Colonic mucosa (tissue), 4 donors: ENCODE results near the gene BTRC. TPM values are rescaled to one million over a fixed set of nuclear protein-coding genes. Genes with fewer than 3 reads are reported as not detected.

ENCODE experiments used
- DNase-seq: peaks from one replicate; pipeline ENCODE4 v3.0.0-alpha.2; 2020
- H3K27ac ChIP-seq: fragments of 200-600 bp; one replicate; pipeline ENCODE4 v1.8.0; 2021
- H3K27me3 ChIP-seq: fragments of 200-600 bp; one replicate; pipeline ENCODE4 v1.8.0; 2021
- H3K36me3 ChIP-seq: fragments of 200-600 bp; one replicate; pipeline ENCODE4 v1.8.0; 2021
- H3K4me1 ChIP-seq: fragments of 200-600 bp; one replicate; pipeline ENCODE4 v1.8.0; 2021; ENCODE audit warnings: mild to moderate bottlenecking
- H3K4me3 ChIP-seq: fragments of 200-600 bp; one replicate; pipeline ENCODE4 v1.8.0; 2021
- H3K9ac ChIP-seq, 2 donors: one replicate each; pipeline ENCODE4 v1.7.0; 2013; ENCODE audit warnings: control low read depth in 2 of 2, low read depth in 2 of 2, low read length in 2 of 2
- H3K9me3 ChIP-seq: fragments of 200-600 bp; one replicate; pipeline ENCODE4 v1.8.0; 2021
- CTCF ChIP-seq: fragments of 200-600 bp; IDR thresholded peaks from one replicate; pipeline ENCODE4 v1.8.0; 2022; ENCODE audit warnings: antibody characterized with exemption, mild to moderate bottlenecking
- intact Hi-C: fragments of 100-400 bp; cut with DNase I; formaldehyde crosslinking; loops from one replicate; pipeline ENCODE4 v1.14.1; 2022
- total RNA-seq, 2 donors: library from RNA; stranded (reverse); fragmentation: NEBNext Ultra II Directional in 1 of 2; extraction: Animal tissue kit (Norgen Biotek cat#: 25700) in 1 of 2; gene quantifications; one replicate each; pipeline ENCODE4 v1.2.1, GENCODE V29; 2021
- donor health status: healthy.
- donor health status: DM: no; HTN: no; CAD: no.
- donor health status: DM: no; HTN: no; CAD: no.

The BTRC gene
- total RNA-seq, result 10 to 100 TPM in 1 of 2 donors, 1 to 10 TPM in 1; 9.9 to 10.5 TPM

- intact Hi-C loops, result no loop called here
- TF ChIP-seq CTCF, result no peak
- peak; percentile 97 for DNase-seq
- Histone ChIP-seq H3K36me3 (no peaks in the 10 kb centered on the region), H3K4me3 (peak within 1 kb of the TSS; percentile 76), H3K27ac (peak within 1 kb of the TSS; percentile 89), H3K9me3 (no peaks in the 10 kb centered on the region), H3K9ac (peak within 1 kb of the TSS; percentile 70 to 86), H3K27me3 (no peaks in the 10 kb centered on the region), H3K4me1 (no peaks in the 10 kb centered on the region)
Measured at GRCh38 chr10:101353692-101354327, at the start of gene BTRC. Gene BTRC, plus strand, starts transcription at chr10:101354165. Its CDS starts 16 bp downstream, at chr10:101354181.

- no peak for TF ChIP-seq CTCF
- intact Hi-C loops, result loop anchor here (10.0 kb wide), 1 partner anchor 140 kb away; no protein-coding TSS in a partner anchor
Measured at GRCh38 chr10:101304316-101304715, 49.6 kb upstream of the BTRC start.

GRCh38 chr10:101305320-101306241 is 48.4 kb upstream of the BTRC start:
- Histone ChIP-seq H3K27ac (no peak overlapping the region), H3K9me3 (no peaks in the 10 kb centered on the region), H3K4me1 (no peaks in the 10 kb centered on the region), H3K27me3 (peaks cover 8% of the 10 kb centered on the region), H3K36me3 (no peaks in the 10 kb centered on the region), H3K4me3 (no peak overlapping the region), H3K9ac (no peak overlapping the region)
- DNase-seq, result no peak
- TF ChIP-seq CTCF, result no peak
- intact Hi-C loops, result loop anchor here (10.0 kb wide), 1 partner anchor 139 kb away; no protein-coding TSS in a partner anchor

More at GRCh38 chr10:101304316-101304715, 49.6 kb upstream of the BTRC start:
- Histone ChIP-seq H3K9me3 (no peaks in the 10 kb centered on the region), H3K4me3 (no peak overlapping the region), H3K36me3 (no peaks in the 10 kb centered on the region), H3K27ac (no peak overlapping the region), H3K27me3 (no peaks in the 10 kb centered on the region), H3K4me1 (no peaks in the 10 kb centered on the region), H3K9ac (no peak overlapping the region)
- DNase-seq, result no peak

GRCh38 chr10:101308051-101308450 is 45.9 kb upstream of the BTRC start:
- Histone ChIP-seq H3K9me3 (no peaks in the 10 kb centered on the region), H3K4me3 (no peak overlapping the region), H3K27me3 (peaks cover 13% of the 10 kb centered on the region), H3K9ac (no peak overlapping the region), H3K27ac (no peak overlapping the region), H3K4me1 (no peaks in the 10 kb centered on the region), H3K36me3 (no peaks in the 10 kb centered on the region)
- intact Hi-C loops, result loop anchor here (10.0 kb wide), 1 partner anchor 137 kb away; no protein-coding TSS in a partner anchor
- TF ChIP-seq CTCF, result no peak
- no peak for DNase-seq

- Histone ChIP-seq H3K36me3 (no peaks in the 10 kb centered on the region), H3K9ac (no peak overlapping the region), H3K4me3 (no peak overlapping the region), H3K27ac (no peak overlapping the region), H3K4me1 (no peaks in the 10 kb centered on the region), H3K9me3 (no peaks in the 10 kb centered on the region), H3K27me3 (peaks cover 13% of the 10 kb centered on the region)
- DNase-seq, result no peak
- TF ChIP-seq CTCF, result no peak
- intact Hi-C loops, result no loop called here
Measured at GRCh38 chr10:101310529-101311184, 43.3 kb upstream of the BTRC start.
